C4-2B (cell line): ENCODE data around the gene ELFN1.

Experiments used
- ZFX ChIP-seq: fragments of 450-650 bp; IDR thresholded peaks from 2 replicates; pipeline ENCODE4 v1.6.1; 2017
- TF ChIP-seq, protein P1 (sequence below): fragments of 450-650 bp; conservative IDR thresholded peaks from 2 replicates; pipeline ENCODE4 v1.5.1; 2017; ENCODE audit warnings: mild to moderate bottlenecking

DNA sequence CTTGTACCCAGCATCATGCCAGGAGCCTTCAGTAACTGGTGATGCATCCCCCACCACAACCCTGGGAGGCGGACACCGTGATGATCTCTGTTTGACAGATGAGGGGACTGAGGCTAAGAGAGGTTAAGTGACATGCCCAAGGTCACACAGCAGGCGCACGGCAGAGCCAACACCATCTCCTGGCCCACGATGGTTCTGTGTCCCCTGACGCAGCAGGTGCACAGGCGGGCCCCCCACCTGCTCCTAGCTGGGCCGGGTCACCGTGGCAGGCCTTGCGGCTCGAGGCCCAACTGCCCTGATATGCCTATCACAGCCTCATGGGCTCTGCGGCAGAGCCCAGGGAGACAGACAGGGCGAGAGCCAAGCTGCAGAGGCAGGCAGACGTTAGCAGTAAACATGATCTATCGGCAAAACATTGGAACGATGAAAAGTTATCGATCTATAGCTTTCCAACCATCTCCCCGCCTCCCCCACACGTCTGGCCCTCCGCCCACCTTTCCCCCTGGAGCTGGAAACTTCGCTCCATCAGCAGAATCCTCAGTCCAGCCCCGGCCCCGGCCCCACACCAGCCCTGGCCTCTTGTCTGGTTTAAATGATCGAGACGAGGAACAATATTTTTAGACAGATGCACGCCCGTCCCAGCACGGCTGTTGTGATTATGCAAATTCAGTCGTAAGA, 65.9 kb downstream of the ELFN1 start:
- TF ChIP-seq, protein P1, sequence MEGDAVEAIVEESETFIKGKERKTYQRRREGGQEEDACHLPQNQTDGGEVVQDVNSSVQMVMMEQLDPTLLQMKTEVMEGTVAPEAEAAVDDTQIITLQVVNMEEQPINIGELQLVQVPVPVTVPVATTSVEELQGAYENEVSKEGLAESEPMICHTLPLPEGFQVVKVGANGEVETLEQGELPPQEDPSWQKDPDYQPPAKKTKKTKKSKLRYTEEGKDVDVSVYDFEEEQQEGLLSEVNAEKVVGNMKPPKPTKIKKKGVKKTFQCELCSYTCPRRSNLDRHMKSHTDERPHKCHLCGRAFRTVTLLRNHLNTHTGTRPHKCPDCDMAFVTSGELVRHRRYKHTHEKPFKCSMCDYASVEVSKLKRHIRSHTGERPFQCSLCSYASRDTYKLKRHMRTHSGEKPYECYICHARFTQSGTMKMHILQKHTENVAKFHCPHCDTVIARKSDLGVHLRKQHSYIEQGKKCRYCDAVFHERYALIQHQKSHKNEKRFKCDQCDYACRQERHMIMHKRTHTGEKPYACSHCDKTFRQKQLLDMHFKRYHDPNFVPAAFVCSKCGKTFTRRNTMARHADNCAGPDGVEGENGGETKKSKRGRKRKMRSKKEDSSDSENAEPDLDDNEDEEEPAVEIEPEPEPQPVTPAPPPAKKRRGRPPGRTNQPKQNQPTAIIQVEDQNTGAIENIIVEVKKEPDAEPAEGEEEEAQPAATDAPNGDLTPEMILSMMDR, result no peak
- no peak for TF ChIP-seq ZFX
